Measurements from ENCODE around the gene GBA2. TPM values are rescaled to one million over a fixed set of nuclear protein-coding genes. Genes with fewer than 3 reads are reported as not detected.
A peak's percentile ranks its signal among the peaks of the same experiment; 100 is the strongest.

Gene GBA2
- total and polyA plus RNA-seq, 2 donors (not counting 3 experiments of a cell fraction or from before 2014, with no cell fraction given) = 110 to 158 TPM

- Histone ChIP-seq H4K20me1 (replicated peaks; ENCODE audit: control insufficient read depth, extremely low read depth, insufficient read depth, low read length) (no peaks in the 10 kb centered on the region), H3K4me1 (ENCODE audit: control insufficient read depth, extremely low read depth, insufficient read depth, low read length) (peaks cover 64% of the 10 kb centered on the region), H3K9me3 (replicated peaks; ENCODE audit: control insufficient read depth, insufficient read depth, low read length) (no peaks in the 10 kb centered on the region), H3K9me1 (replicated peaks; ENCODE audit: control insufficient read depth, extremely low read depth, insufficient read depth, low read length) (no peaks in the 10 kb centered on the region), H3K4me2 (ENCODE audit: insufficient read depth, low read length) (peak overlapping the region; percentile 76), H2AFZ (ENCODE audit: low read depth, low read length) (no peak overlapping the region), H3K36me3 (ENCODE audit: control insufficient read depth in 2 of 2, extremely low read depth in 1 of 2, insufficient read depth in 2 of 2, low read length in 2 of 2) (no peaks in the 10 kb centered on the region), H3K79me2 (ENCODE audit: control insufficient read depth, insufficient read depth, low read length) (no peaks in the 10 kb centered on the region), H3K27ac (ENCODE audit: insufficient read depth, low read depth, low read length) (peak overlapping the region; percentile 76), H3K4me3 (replicated peaks in 1 of 3; ENCODE audit: insufficient read depth in 1 of 3, low read depth in 1 of 3, low read length in 3 of 3) (peak overlapping the region in 1 of 3 experiments; percentile 9), H3K27me3 (ENCODE audit: control insufficient read depth in 2 of 2, insufficient read depth in 2 of 2, low read length in 2 of 2) (no peaks in the 10 kb centered on the region), H3K9ac (replicated peaks; ENCODE audit: extremely low read depth, insufficient read depth, low read length) (peak overlapping the region; percentile 54)
- dilution Hi-C loops (cut with MboI; ENCODE audit: extremely low pct_ligation_motif_present, low sequenced_read_pairs) (no loop called here), intact Hi-C loops (cut with micrococcal nuclease) (loop anchor here (1.0 kb wide), 3 partner anchors 11 to 24 kb away; partner anchors contain the start of genes GBA2 and RGP1)
- CTCF ChIA-PET = interaction anchor here (1.0 to 7.2 kb wide), 14 partner anchors 9 to 122 kb away, joined by 3 to 62 read pairs (median 6); partner anchors contain the start of genes CREB3, GBA2, RGP1 and TLN1
- TF ChIP-seq JUN (IDR thresholded peaks at IDR 0.05; ENCODE audit: borderline replicate concordance, insufficient read depth, insufficient read length, low read depth) = peak; percentile 23
- no peak for TF ChIP-seq CTCF (IDR thresholded peaks at IDR 0.05; ENCODE audit: extremely low read depth in 1 of 2, insufficient read depth in 1 of 2, low read depth in 1 of 2, low read length in 2 of 2)
- TF ChIP-seq, protein P1, sequence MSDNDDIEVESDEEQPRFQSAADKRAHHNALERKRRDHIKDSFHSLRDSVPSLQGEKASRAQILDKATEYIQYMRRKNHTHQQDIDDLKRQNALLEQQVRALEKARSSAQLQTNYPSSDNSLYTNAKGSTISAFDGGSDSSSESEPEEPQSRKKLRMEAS (IDR thresholded peaks at IDR 0.05; ENCODE audit: insufficient read depth, insufficient read length) = no peak
- no peak for TF ChIP-seq MYC (IDR thresholded peaks at IDR 0.05; ENCODE audit: low read depth, low read length)
- TF ChIP-seq GATA2 (IDR thresholded peaks at IDR 0.05; ENCODE audit: insufficient read depth, insufficient read length, low read depth, low read length) = peak; percentile 91
- peak; percentile 92 for TF ChIP-seq POLR2AphosphoS5 (IDR thresholded peaks at IDR 0.05; ENCODE audit: insufficient read depth, low read depth, low read length)
- TF ChIP-seq FOS (IDR thresholded peaks at IDR 0.05; ENCODE audit: borderline replicate concordance, insufficient read depth, low read length) = peak; percentile 29
- no peak for TF ChIP-seq EZH2 (IDR thresholded peaks at IDR 0.05; ENCODE audit: borderline replicate concordance, low read depth, low read length, severe bottlenecking)
- TF ChIP-seq POLR2A (IDR thresholded peaks at IDR 0.05; ENCODE audit: low read depth, low read length) = peak; percentile 75
- POLR2A ChIA-PET = interaction anchor here (1.2 to 2.2 kb wide), 2 partner anchors 11 to 15 kb away, joined by 4 to 8 read pairs; no protein-coding TSS in a partner anchor
- no TSS peak for BruUV-seq (replicated peaks)
- DNase-seq (ENCODE audit: low read depth, low spot score) = peak; percentile 94
- FAIRE-seq = peak; percentile 97
These were observed 11.6 kb upstream of the GBA2 start for GRCh38 chr9:35760651-35761050.
